Cardiac septum (tissue), 1 donor: ENCODE data around the gene MYL10. TPM values are rescaled to one million over a fixed set of nuclear protein-coding genes. Genes with fewer than 3 reads are reported as not detected.
A peak's percentile ranks its signal among the peaks of the same experiment; 100 is the strongest.

ENCODE experiments used
- DNase-seq: peaks from one replicate; pipeline ENCODE4 v3.0.0-alpha.2; 2020; ENCODE audit warnings: low spot score
- intact Hi-C: fragments of 100-400 bp; cut with DNase I; formaldehyde crosslinking; loops from one replicate; pipeline ENCODE4 v1.14.0; 2022
- total RNA-seq: library from RNA; stranded (reverse); fragmentation: NEBNext Ultra II Directional; extraction: Animal tissue kit (Norgen Biotek cat#: 25700); gene quantifications from one replicate; pipeline ENCODE4 v1.2.1, GENCODE V29; 2021
- donor health status: DM: no; HTN: no; CAD: no.

MYL10 gene
- total RNA-seq, 1 donor from 2014 or later: not detected

- intact Hi-C loops: loop anchor here (1.0 to 10.0 kb wide), 3 partner anchors 212 to 670 kb away; no protein-coding TSS in a partner anchor
- peak; percentile 88 for DNase-seq
Observed at GRCh38 chr7:101602484-101603241, 26.4 kb downstream of the MYL10 start.

- intact Hi-C loops: loop anchor here (1.0 to 10.0 kb wide), 3 partner anchors 212 to 670 kb away; no protein-coding TSS in a partner anchor
Observed at GRCh38 chr7:101602082-101602481, 27.0 kb downstream of the MYL10 start.

GRCh38 chr7:101599787-101600186 lies 29.3 kb downstream of the MYL10 start:
- intact Hi-C loops: loop anchor here (5.0 to 10.0 kb wide), 2 partner anchors 645 to 673 kb away; no protein-coding TSS in a partner anchor
- DNase-seq: no peak

More at GRCh38 chr7:101602082-101602481, 27.0 kb downstream of the MYL10 start:
- no peak for DNase-seq

- no peak for DNase-seq
- intact Hi-C loops: no loop called here
Observed at GRCh38 chr7:101598986-101599771, 29.9 kb downstream of the MYL10 start.

- intact Hi-C loops: no loop called here
- DNase-seq: no peak
Observed at GRCh38 chr7:101598422-101598985, 30.6 kb downstream of the MYL10 start.

GRCh38 chr7:101597941-101598340 lies 31.2 kb downstream of the MYL10 start:
- intact Hi-C loops: no loop called here
- DNase-seq: no peak

GRCh38 chr7:101596898-101597297 lies 32.2 kb downstream of the MYL10 start:
- intact Hi-C loops: no loop called here
- no peak for DNase-seq

- intact Hi-C loops: no loop called here
- peak; percentile 38 for DNase-seq
Observed at GRCh38 chr7:101595766-101596537, 33.1 kb downstream of the MYL10 start.

- peak; percentile 27 for DNase-seq
- intact Hi-C loops: no loop called here
Observed at GRCh38 chr7:101595246-101595645, 33.9 kb downstream of the MYL10 start.

GRCh38 chr7:101594790-101595189 lies 34.3 kb downstream of the MYL10 start:
- intact Hi-C loops: no loop called here
- DNase-seq: peak; percentile 26

- intact Hi-C loops: no loop called here
- no peak for DNase-seq
Observed at GRCh38 chr7:101593556-101593955, 35.5 kb downstream of the MYL10 start.

- intact Hi-C loops: no loop called here
- DNase-seq: no peak
Observed at GRCh38 chr7:101591504-101591903, 37.6 kb downstream of the MYL10 start.

GRCh38 chr7:101590663-101591435 lies 38.2 kb downstream of the MYL10 start:
- intact Hi-C loops: no loop called here
- DNase-seq: no peak

GRCh38 chr7:101589976-101590662 lies 39.0 kb downstream of the MYL10 start:
- DNase-seq: no peak
- intact Hi-C loops: no loop called here

GRCh38 chr7:101589052-101589451 lies 40.0 kb downstream of the MYL10 start:
- peak; percentile 47 for DNase-seq

GRCh38 chr7:101588131-101588935 lies 40.8 kb downstream of the MYL10 start:
- intact Hi-C loops: no loop called here
- DNase-seq: peak; percentile 46

More at GRCh38 chr7:101589052-101589451, 40.0 kb downstream of the MYL10 start:
- intact Hi-C loops: no loop called here

- intact Hi-C loops: no loop called here
- DNase-seq: peak; percentile 15
Observed at GRCh38 chr7:101586906-101587677, 42.0 kb downstream of the MYL10 start.
